Measurements from ENCODE around the gene USP22.

- TF ChIP-seq CTCF (IDR thresholded peaks at IDR 0.05; ENCODE audit: low read depth, low read length, poor library complexity, severe bottlenecking) (no peak), EZH2phosphoT487 (IDR thresholded peaks at IDR 0.05; ENCODE audit: borderline replicate concordance, low read length) (no peak)
Observed at GRCh38 chr17:21035406-21035805, 7.4 kb downstream of the USP22 start.

Data from DOHH2 (cell line).